ENCODE measurements around the gene BST1.

GRCh38 chr4:15675356-15675755 is 27.5 kb upstream of the BST1 start:
- TF ChIP-seq EZH2 (IDR thresholded peaks at IDR 0.05; ENCODE audit: insufficient read depth, poor library complexity, severe bottlenecking) (no peak), EZH2phosphoT487 (IDR thresholded peaks at IDR 0.05; ENCODE audit: insufficient read depth, low read depth) (no peak)
